K562 (cell line): ENCODE measurements around the gene RAI14. TPM values are rescaled to one million over a fixed set of nuclear protein-coding genes. Genes with fewer than 3 reads are reported as not detected.

ENCODE experiments used
- ATAC-seq: fragments of 200-7000 bp; cut with Tn5 transposase; 3 replicates; pipeline ENCODE4 v1.9.1; 2020; ENCODE audit warnings: moderate library complexity
- BruUV-seq: library from RNA; stranded (reverse); fragments of 400-500 nt; replicated peaks from 2 replicates; lab custom pipeline; 2021; lab: Mats Ljungman, UMichigan
- CTCF ChIA-PET: fragments of 300-600 bp; formaldehyde crosslinking; extraction: SDS; loops from one replicate; lab custom pipeline; 2021; ENCODE audit warnings: low intra/inter-chr PET ratio; lab: Yijun Ruan, JAX
- POLR2A ChIA-PET: fragments of 300-600, 350-650 bp; sonication (Branson Sonifier 250); formaldehyde crosslinking; extraction: SDS; loops from one replicate; lab custom pipeline; 2021; ENCODE audit warnings: antibody characterized with exemption, inconsistent platforms; lab: Yijun Ruan, JAX
- DNase-seq, 4 experiments: peaks; one replicate each; pipeline versions ENCODE4 v3.0.0 to v3.0.0-alpha.2; 2011 to 2018; ENCODE audit warnings: low spot score in 3 of 4, mixed read lengths in 3 of 4; ENCODE audit errors: extremely low read depth in 1 of 4
- FAIRE-seq: peaks from 2 replicates; lab custom pipeline; 2011; peaks lifted over from hg19 to GRCh38; lab: Jason Lieb, UNC
- H2AFZ ChIP-seq: 2 replicates; pipeline ENCODE4 v1.6.0; 2011; ENCODE audit warnings: low read depth, low read length, control low read depth, inconsistent platforms
- H3K27ac ChIP-seq: fragments of 200-600 bp; 3 replicates; pipeline ENCODE4 v1.8.0; 2011; ENCODE audit warnings: low read depth, mild to moderate bottlenecking, control low read depth, inconsistent platforms, low read length, moderate library complexity, mixed read lengths; ENCODE audit errors: extremely low read depth
- H3K27me3 ChIP-seq, 2 experiments: fragments of 300-600 bp in 1 of 2; 2 replicates in 1 of 2; 3 replicates in 1 of 2; pipeline versions ENCODE4 v1.6.0 to v1.8.0; 2011; ENCODE audit warnings: inconsistent platforms in 2 of 2, low read length in 2 of 2, mild to moderate bottlenecking in 1 of 2, mixed read lengths in 1 of 2, moderate library complexity in 1 of 2; ENCODE audit not compliant: control insufficient read depth in 2 of 2, insufficient read depth in 2 of 2
- H3K36me3 ChIP-seq: fragments of 300-600 bp; 3 replicates; pipeline ENCODE4 v1.8.0; 2011; ENCODE audit warnings: mild to moderate bottlenecking, low read length, inconsistent platforms; ENCODE audit not compliant: control insufficient read depth, insufficient read depth
- H3K4me1 ChIP-seq, 2 experiments: fragments of 200-600 bp in 1 of 2; replicated peaks in 1 of 2; 2 replicates in 1 of 2; 3 replicates in 1 of 2; pipeline versions ENCODE4 v1.5.1 to v1.8.0; 2011; ENCODE audit warnings: inconsistent platforms in 2 of 2, low read length in 2 of 2, mild to moderate bottlenecking in 1 of 2, mixed read lengths in 1 of 2, moderate library complexity in 1 of 2; ENCODE audit not compliant: control insufficient read depth in 2 of 2, insufficient read depth in 2 of 2
- H3K4me2 ChIP-seq: 2 replicates; pipeline ENCODE4 v1.6.1; 2011; ENCODE audit warnings: low read length, control low read depth, inconsistent platforms, mixed read lengths; ENCODE audit not compliant: insufficient read depth
- H3K4me3 ChIP-seq: fragments of 200-600 bp; sonication (generic), shearing (Covaris generic); 2 replicates; pipeline ENCODE4 v1.5.1; 2016; ENCODE audit warnings: control low read depth, inconsistent platforms
- H3K79me2 ChIP-seq: fragments of 200-600 bp; 3 replicates; pipeline ENCODE4 v1.8.0; 2011; ENCODE audit warnings: low read length, inconsistent platforms; ENCODE audit not compliant: control insufficient read depth, insufficient read depth
- H3K9ac ChIP-seq, 2 experiments: 2 replicates each; pipeline versions ENCODE4 v1.6.0 to v1.6.1; 2011; ENCODE audit warnings: low read depth in 2 of 2, low read length in 2 of 2, control low read depth in 1 of 2, inconsistent platforms in 1 of 2, mild to moderate bottlenecking in 1 of 2, mixed read lengths in 1 of 2; ENCODE audit not compliant: insufficient read depth in 1 of 2
- H3K9me1 ChIP-seq: one replicate; pipeline ENCODE4 v1.6.0; 2011; ENCODE audit warnings: inconsistent platforms, mild to moderate bottlenecking, low read length, moderate library complexity; ENCODE audit not compliant: control insufficient read depth, insufficient read depth
- H3K9me3 ChIP-seq: replicated peaks from 2 replicates; pipeline ENCODE4 v1.5.1; 2011; ENCODE audit warnings: low read depth, low read length, inconsistent platforms; ENCODE audit not compliant: control insufficient read depth, insufficient read depth
- H4K20me1 ChIP-seq: replicated peaks from 2 replicates; pipeline ENCODE4 v1.6.1; 2011; ENCODE audit warnings: low read length, inconsistent platforms, mixed read lengths; ENCODE audit not compliant: control insufficient read depth, insufficient read depth
- CREM ChIP-seq: IDR thresholded peaks from 2 replicates; pipeline ENCODE4 v1.6.1; 2014; ENCODE audit warnings: antibody characterized with exemption, low read depth
- EGR1 ChIP-seq: fragments of 450-650 bp; conservative IDR thresholded peaks from 2 replicates; pipeline ENCODE4 v1.6.1; 2017; ENCODE audit warnings: mild to moderate bottlenecking
- NCOR1 ChIP-seq: fragments of 450-650 bp; IDR thresholded peaks from 2 replicates; pipeline ENCODE4 v1.6.1; 2016; ENCODE audit warnings: mild to moderate bottlenecking, moderate library complexity
- NFIC ChIP-seq: fragments of 450-650 bp; IDR thresholded peaks from 2 replicates; pipeline ENCODE4 v1.6.1; 2017; ENCODE audit warnings: mild to moderate bottlenecking, inconsistent platforms
- POLR2A ChIP-seq: fragments of 450-650 bp; conservative IDR thresholded peaks from 2 replicates; pipeline ENCODE4 v1.6.1; 2016
- TBP ChIP-seq: optimal IDR thresholded peaks from 2 replicates; pipeline ENCODE3; 2011; ENCODE audit warnings: low read depth, low read length, improper control_type of control experiment
- WGBS: fragments of 100-300 bp; shearing (Covaris generic); methylation state at CpG from one replicate; pipeline ENCODE4 v1.1.6; 2016; ENCODE audit warnings: low coverage, mixed read lengths; ENCODE audit not compliant: insufficient coverage; ENCODE audit errors: missing lambda C conversion rate; 5-methylcytosine and 5-hydroxymethylcytosine counted together
- in situ Hi-C: fragments of 300-500 bp; cut with MboI; formaldehyde crosslinking; loops from 4 replicates; pipeline ENCODE4 v1.15.0; 2018; ENCODE audit warnings: inconsistent platforms, mixed read lengths
- intact Hi-C: fragments of 100-400 bp; cut with micrococcal nuclease; formaldehyde crosslinking; loops from 2 replicates; pipeline ENCODE4 v1.14.2; 2022
- polyA plus RNA-seq, 8 experiments: library from polyadenylated mRNA; depleted of rRNA in 4 of 8; stranded (reverse) in 5 of 8; unstranded in 3 of 8; fragments of >200 nt; fragmentation: Nextera tagmentation in 2 of 8; fragmentation: Illumina TruSeq in 1 of 8; extraction: Ambion mirVana in 2 of 8; extraction: Trizol in 1 of 8; gene quantifications; 2 replicates each; pipeline versions ENCODE4 v1.2.1 to v1.2.3, GENCODE V29; 2011 to 2014; ENCODE audit warnings: inconsistent platforms in 1 of 8, missing spikeins in 1 of 8
- total RNA-seq, 7 experiments: library from RNA; depleted of rRNA in 6 of 7; stranded (reverse); fragments of >200 nt in 6 of 7; fragmentation: Illumina TruSeq in 2 of 7; extraction: Trizol in 2 of 7; gene quantifications; 2 replicates each; pipeline versions ENCODE4 v1.2.1 to v1.2.3, GENCODE V29; 2011 to 2021; ENCODE audit warnings: low replicate concordance in 1 of 7
- TF ChIP-seq, protein P1 (sequence below): sonication (generic); formaldehyde crosslinking; IDR thresholded peaks from 2 replicates; pipeline ENCODE4 v1.9.0; 2022; ENCODE audit warnings: mild to moderate bottlenecking, missing genetic modification reagents
- TF ChIP-seq, protein P2 (sequence below), 3 experiments: IDR thresholded peaks in 2 of 3; conservative IDR thresholded peaks in 1 of 3; 2 replicates each; pipeline ENCODE4 v1.5.1; 2011 to 2012; ENCODE audit warnings: low read length in 3 of 3, mild to moderate bottlenecking in 3 of 3, control low read depth in 2 of 3, improper control_type of control experiment in 1 of 3, inconsistent platforms in 1 of 3, low read depth in 1 of 3, mixed read lengths in 1 of 3, moderate library complexity in 1 of 3; ENCODE audit not compliant: insufficient read depth in 2 of 3
- TF ChIP-seq, protein P3 (sequence below): fragments of 450-650 bp; IDR thresholded peaks from 2 replicates; pipeline ENCODE4 v1.6.1; 2016; ENCODE audit warnings: borderline replicate concordance
- TF ChIP-seq, protein P4 (sequence below): fragments of 450-650 bp; IDR thresholded peaks from 2 replicates; pipeline ENCODE4 v1.6.1; 2017; ENCODE audit warnings: mild to moderate bottlenecking, moderate library complexity

Gene RAI14
- total and polyA plus RNA-seq, 9 of the 15 experiments (the other 6 are each of a cell fraction or from before 2014, with no cell fraction given) = 11.3 to 82.5 (median 34.8) TPM

DNA sequence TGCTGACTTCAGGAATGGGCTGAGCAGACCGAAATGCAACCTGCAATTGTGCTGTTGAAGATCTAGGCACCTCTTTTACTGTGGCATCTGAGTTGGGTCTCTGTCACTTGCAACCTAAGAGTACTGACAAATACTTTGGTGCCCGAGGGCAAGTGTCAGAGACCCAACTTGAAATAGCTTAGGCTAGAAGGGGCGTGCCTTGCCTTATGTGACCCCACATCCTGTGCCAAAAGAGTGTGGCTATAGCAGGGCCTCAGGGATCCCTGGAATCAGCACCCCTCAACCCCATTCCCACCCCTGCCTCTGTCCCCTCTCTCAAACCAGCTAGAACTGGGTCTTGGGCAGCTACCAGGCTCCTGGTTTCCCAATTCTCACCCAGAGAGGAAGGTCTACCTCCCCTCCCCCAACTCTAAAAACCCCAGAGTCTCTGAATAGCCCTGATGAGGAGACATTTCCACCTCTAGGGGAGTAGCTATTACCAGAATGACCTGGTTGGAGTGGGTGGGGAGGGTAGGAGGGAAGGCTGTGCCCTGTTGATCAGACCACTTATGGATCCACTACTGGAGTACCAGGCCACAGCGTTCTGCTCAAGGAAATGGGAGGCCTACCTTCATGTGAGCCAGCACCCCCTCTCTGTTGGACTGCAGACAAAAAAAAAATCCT is 17.5 kb downstream of the RAI14 start:
- peaks cover 10 to 28% of the 10 kb centered on the region in 2 experiments; a peak in 4 of 5 replicates for H3K4me1 ChIP-seq
- intact Hi-C loops = no loop called here
- no TSS peak for BruUV-seq
- no peaks in the 10 kb centered on the region for H4K20me1 ChIP-seq
- H3K4me2 ChIP-seq = no peak overlapping the region; the same call in 1 of the 2 replicates
- ChIA-PET CTCF (no interaction called here), POLR2A (interaction anchor here (0.6 to 4.0 kb wide), 5 partner anchors 13 to 19 kb away, joined by 3 to 22 read pairs (median 3); no protein-coding TSS in a partner anchor)
- peaks cover 61% of the 10 kb centered on the region for H3K79me2 ChIP-seq
- H3K27ac ChIP-seq = peak overlapping the region; percentile 16; the same call in 2 of the 3 replicates
- in situ Hi-C loops = no loop called here
- FAIRE-seq (peak; percentile 32), ATAC-seq (peak; percentile 72), DNase-seq (peak in 1 of 4 experiments; percentile 37)
- H3K4me3 ChIP-seq = no peak overlapping the region
- H2AFZ ChIP-seq = peak overlapping the region; percentile 1; the same call in 1 of the 2 replicates
- no peaks in the 10 kb centered on the region for H3K9me1 ChIP-seq
- peaks cover 4% of the 10 kb centered on the region; the same call in 1 of the 3 replicates for H3K36me3 ChIP-seq
- WGBS = 49% methylated on average over 4 of the region's 4 CpGs
- no peaks in the 10 kb centered on the region for H3K27me3 ChIP-seq
- peak overlapping the region in 1 of 2 experiments; percentile 49; a peak in 1 of 4 replicates for H3K9ac ChIP-seq
- no peaks in the 10 kb centered on the region for H3K9me3 ChIP-seq
- TF ChIP-seq EGR1 (peak; percentile 43), CREM (no peak), POLR2A (no peak), NFIC (peak; percentile 33; the same call in 1 of the 2 replicates), TBP (no peak), NCOR1 (no peak; the same call in 1 of the 2 replicates)
- TF ChIP-seq, protein P1, sequence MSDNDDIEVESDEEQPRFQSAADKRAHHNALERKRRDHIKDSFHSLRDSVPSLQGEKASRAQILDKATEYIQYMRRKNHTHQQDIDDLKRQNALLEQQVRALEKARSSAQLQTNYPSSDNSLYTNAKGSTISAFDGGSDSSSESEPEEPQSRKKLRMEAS (CRISPR knock-in tag) = no peak
- TF ChIP-seq, protein P2, sequence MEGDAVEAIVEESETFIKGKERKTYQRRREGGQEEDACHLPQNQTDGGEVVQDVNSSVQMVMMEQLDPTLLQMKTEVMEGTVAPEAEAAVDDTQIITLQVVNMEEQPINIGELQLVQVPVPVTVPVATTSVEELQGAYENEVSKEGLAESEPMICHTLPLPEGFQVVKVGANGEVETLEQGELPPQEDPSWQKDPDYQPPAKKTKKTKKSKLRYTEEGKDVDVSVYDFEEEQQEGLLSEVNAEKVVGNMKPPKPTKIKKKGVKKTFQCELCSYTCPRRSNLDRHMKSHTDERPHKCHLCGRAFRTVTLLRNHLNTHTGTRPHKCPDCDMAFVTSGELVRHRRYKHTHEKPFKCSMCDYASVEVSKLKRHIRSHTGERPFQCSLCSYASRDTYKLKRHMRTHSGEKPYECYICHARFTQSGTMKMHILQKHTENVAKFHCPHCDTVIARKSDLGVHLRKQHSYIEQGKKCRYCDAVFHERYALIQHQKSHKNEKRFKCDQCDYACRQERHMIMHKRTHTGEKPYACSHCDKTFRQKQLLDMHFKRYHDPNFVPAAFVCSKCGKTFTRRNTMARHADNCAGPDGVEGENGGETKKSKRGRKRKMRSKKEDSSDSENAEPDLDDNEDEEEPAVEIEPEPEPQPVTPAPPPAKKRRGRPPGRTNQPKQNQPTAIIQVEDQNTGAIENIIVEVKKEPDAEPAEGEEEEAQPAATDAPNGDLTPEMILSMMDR (IDR thresholded peaks at IDR 0.05 in 2 of 3, conservative IDR thresholded peaks at IDR 0.05 in 1 of 3; ENCODE audit: insufficient read depth in 2 of 3, low read depth in 1 of 3, low read length in 3 of 3) = peak in 2 of 3 experiments; percentile 12 to 18; a peak in 1 of 6 replicates
- TF ChIP-seq, protein P3, sequence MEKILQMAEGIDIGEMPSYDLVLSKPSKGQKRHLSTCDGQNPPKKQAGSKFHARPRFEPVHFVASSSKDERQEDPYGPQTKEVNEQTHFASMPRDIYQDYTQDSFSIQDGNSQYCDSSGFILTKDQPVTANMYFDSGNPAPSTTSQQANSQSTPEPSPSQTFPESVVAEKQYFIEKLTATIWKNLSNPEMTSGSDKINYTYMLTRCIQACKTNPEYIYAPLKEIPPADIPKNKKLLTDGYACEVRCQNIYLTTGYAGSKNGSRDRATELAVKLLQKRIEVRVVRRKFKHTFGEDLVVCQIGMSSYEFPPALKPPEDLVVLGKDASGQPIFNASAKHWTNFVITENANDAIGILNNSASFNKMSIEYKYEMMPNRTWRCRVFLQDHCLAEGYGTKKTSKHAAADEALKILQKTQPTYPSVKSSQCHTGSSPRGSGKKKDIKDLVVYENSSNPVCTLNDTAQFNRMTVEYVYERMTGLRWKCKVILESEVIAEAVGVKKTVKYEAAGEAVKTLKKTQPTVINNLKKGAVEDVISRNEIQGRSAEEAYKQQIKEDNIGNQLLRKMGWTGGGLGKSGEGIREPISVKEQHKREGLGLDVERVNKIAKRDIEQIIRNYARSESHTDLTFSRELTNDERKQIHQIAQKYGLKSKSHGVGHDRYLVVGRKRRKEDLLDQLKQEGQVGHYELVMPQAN = no peak
- TF ChIP-seq, protein P4, sequence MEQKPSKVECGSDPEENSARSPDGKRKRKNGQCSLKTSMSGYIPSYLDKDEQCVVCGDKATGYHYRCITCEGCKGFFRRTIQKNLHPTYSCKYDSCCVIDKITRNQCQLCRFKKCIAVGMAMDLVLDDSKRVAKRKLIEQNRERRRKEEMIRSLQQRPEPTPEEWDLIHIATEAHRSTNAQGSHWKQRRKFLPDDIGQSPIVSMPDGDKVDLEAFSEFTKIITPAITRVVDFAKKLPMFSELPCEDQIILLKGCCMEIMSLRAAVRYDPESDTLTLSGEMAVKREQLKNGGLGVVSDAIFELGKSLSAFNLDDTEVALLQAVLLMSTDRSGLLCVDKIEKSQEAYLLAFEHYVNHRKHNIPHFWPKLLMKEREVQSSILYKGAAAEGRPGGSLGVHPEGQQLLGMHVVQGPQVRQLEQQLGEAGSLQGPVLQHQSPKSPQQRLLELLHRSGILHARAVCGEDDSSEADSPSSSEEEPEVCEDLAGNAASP = peak; percentile 71
